ENCODE results near the gene FNDC10. TPM values are rescaled to one million over a fixed set of nuclear protein-coding genes. Genes with fewer than 3 reads are reported as not detected.
"Not testable (repeated sequence)": the region's sequence is repeated elsewhere in the genome, so short reads cannot be mapped to it uniquely, and the experiment has no call there.

Gene FNDC10
- polyA plus RNA-seq (2011; rRNA removed) (1.4 and 2.3 TPM in 2 replicates), polyA minus RNA-seq (2011; rRNA and poly(A)+ RNA removed) (0.55 and 0.70 TPM in 2 replicates)

GRCh38 chr1:1599935-1600860 is at the start of gene FNDC10:
Gene FNDC10, minus strand, starts transcription at chr1:1600135. Its CDS starts 120 bp downstream, at chr1:1600015.
- POLR2A ChIA-PET = no interaction called here
- no peak for TF ChIP-seq CTCF (IDR thresholded peaks at IDR 0.05; ENCODE audit: low read depth, low read length)
- DNase-seq (ENCODE audit: low read depth, low spot score) = no peak
- Histone ChIP-seq H3K4me3 (ENCODE audit: low read depth, low read length) (peak within 1 kb of the TSS; percentile 55), H3K27me3 (ENCODE audit: control insufficient read depth, insufficient read depth, low read length) (peaks cover 24% of the 10 kb centered on the region), H3K27ac (ENCODE audit: low read depth, low read length) (no peak within 1 kb of the TSS), H3K9me3 (ENCODE audit: control insufficient read depth, insufficient read depth, low read length) (no peaks in the 10 kb centered on the region; the same call in 1 of the 2 replicates)
- CTCF ChIA-PET = no interaction called here

DNA sequence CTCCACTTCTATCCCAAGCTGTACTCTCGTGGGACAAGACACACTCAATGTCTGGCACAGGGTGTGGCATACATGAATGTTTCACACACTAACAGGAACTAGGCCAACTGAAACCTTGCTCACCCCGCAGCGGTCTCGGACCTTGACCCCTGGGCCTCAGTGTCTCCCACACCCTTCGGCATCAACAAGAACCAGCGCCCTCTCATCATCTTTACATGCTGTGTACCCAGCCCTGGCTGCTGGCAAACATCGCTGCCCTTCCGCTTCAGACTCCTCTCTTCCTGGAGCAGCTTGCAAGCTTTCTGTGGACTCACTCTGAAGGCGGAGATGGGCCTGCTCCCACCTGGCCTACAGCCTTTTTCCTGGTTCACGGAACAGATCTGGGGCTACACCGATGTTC is 48.3 kb upstream of the FNDC10 start:
- H3K27ac ChIP-seq (ENCODE audit: low read depth, low read length); CTCF ChIA-PET; H3K4me3 ChIP-seq (ENCODE audit: low read depth, low read length); DNase-seq (ENCODE audit: low read depth, low spot score); H3K27me3 ChIP-seq (ENCODE audit: control insufficient read depth, insufficient read depth, low read length); H3K9me3 ChIP-seq (ENCODE audit: control insufficient read depth, insufficient read depth, low read length); POLR2A ChIA-PET: not testable (repeated sequence)

DNA sequence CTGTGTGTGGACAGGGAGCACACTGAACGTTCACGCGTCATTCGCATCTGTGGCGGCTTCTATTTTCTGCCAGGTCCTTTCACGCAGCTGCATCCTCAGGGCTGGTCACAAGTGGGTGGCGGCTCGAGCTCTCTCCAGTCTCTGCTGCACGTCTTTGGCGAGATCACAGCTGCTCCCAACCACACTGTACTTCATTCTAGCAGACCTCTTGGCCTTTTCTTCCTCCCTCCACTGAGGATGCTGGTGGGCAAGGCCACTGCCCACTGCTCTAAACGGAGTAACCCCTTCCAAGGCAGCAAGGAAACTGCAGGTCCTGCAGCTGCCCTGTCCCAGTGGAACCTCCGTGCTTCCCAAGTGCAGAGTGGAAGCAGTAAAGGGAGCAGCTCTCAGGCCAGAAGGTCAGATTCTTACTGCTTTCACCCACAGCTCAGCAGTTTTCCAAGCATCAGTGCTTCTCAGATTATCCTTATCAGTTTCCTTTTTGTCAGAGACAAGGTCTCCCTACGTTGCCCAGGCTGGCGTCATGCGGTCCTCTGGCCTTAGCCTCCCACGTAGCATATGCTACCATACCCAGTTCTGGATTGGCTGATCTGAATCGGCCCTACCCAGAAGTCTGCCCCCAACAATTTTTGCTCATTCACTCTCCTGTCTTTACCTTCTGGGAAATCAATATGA is 47.8 kb upstream of the FNDC10 start:
- H3K27me3 ChIP-seq (ENCODE audit: control insufficient read depth, insufficient read depth, low read length); POLR2A ChIA-PET; CTCF ChIA-PET; H3K4me3 ChIP-seq (ENCODE audit: low read depth, low read length); H3K27ac ChIP-seq (ENCODE audit: low read depth, low read length); H3K9me3 ChIP-seq (ENCODE audit: control insufficient read depth, insufficient read depth, low read length); DNase-seq (ENCODE audit: low read depth, low spot score): not testable (repeated sequence)

GRCh38 chr1:1646326-1646725 is 46.4 kb upstream of the FNDC10 start:
- H3K9me3 ChIP-seq (ENCODE audit: control insufficient read depth, insufficient read depth, low read length); H3K4me3 ChIP-seq (ENCODE audit: low read depth, low read length); H3K27me3 ChIP-seq (ENCODE audit: control insufficient read depth, insufficient read depth, low read length); POLR2A ChIA-PET; DNase-seq (ENCODE audit: low read depth, low spot score); CTCF ChIA-PET; H3K27ac ChIP-seq (ENCODE audit: low read depth, low read length): not testable (repeated sequence)

GRCh38 chr1:1640711-1641461 is 41.0 kb upstream of the FNDC10 start:
- CTCF ChIA-PET, POLR2A ChIA-PET: not testable (repeated sequence)

DNA sequence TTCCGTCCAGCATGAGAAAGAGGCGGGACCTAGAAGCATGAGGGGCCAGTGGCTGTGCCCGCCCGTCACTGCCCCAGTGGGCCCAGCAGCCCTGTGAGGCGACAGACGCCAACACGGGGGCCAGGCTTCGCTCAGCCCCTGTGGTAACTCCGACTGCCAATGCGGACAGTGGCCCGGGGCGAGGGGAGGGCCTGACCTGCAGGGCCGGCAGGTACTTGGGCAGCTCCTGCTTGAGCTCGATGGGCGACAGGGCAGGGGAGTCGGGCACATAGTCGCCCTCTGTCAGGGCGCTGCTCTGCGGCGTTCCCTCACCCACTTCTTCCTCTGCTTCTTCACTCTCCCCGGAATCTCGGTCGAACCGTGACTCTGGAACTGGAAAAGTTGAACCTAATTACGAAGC is 40.1 kb upstream of the FNDC10 start:
- CTCF ChIA-PET; H3K4me3 ChIP-seq (ENCODE audit: low read depth, low read length); DNase-seq (ENCODE audit: low read depth, low spot score); POLR2A ChIA-PET; H3K27ac ChIP-seq (ENCODE audit: low read depth, low read length); H3K9me3 ChIP-seq (ENCODE audit: control insufficient read depth, insufficient read depth, low read length); H3K27me3 ChIP-seq (ENCODE audit: control insufficient read depth, insufficient read depth, low read length): not testable (repeated sequence)

More at GRCh38 chr1:1640711-1641461, 41.0 kb upstream of the FNDC10 start:
- H3K27me3 ChIP-seq (ENCODE audit: control insufficient read depth, insufficient read depth, low read length); H3K27ac ChIP-seq (ENCODE audit: low read depth, low read length); H3K9me3 ChIP-seq (ENCODE audit: control insufficient read depth, insufficient read depth, low read length); H3K4me3 ChIP-seq (ENCODE audit: low read depth, low read length); DNase-seq (ENCODE audit: low read depth, low spot score): not testable (repeated sequence)

GRCh38 chr1:1639368-1639767 is 39.4 kb upstream of the FNDC10 start:
- H3K9me3 ChIP-seq (ENCODE audit: control insufficient read depth, insufficient read depth, low read length); H3K27ac ChIP-seq (ENCODE audit: low read depth, low read length); POLR2A ChIA-PET; CTCF ChIA-PET; H3K27me3 ChIP-seq (ENCODE audit: control insufficient read depth, insufficient read depth, low read length); DNase-seq (ENCODE audit: low read depth, low spot score); H3K4me3 ChIP-seq (ENCODE audit: low read depth, low read length): not testable (repeated sequence)

- CTCF ChIA-PET; DNase-seq (ENCODE audit: low read depth, low spot score); H3K27me3 ChIP-seq (ENCODE audit: control insufficient read depth, insufficient read depth, low read length); H3K4me3 ChIP-seq (ENCODE audit: low read depth, low read length); H3K9me3 ChIP-seq (ENCODE audit: control insufficient read depth, insufficient read depth, low read length); POLR2A ChIA-PET; H3K27ac ChIP-seq (ENCODE audit: low read depth, low read length): not testable (repeated sequence)
Observed at GRCh38 chr1:1638528-1638927, 38.6 kb upstream of the FNDC10 start.

GRCh38 chr1:1637479-1637875 is 37.5 kb upstream of the FNDC10 start:
- POLR2A ChIA-PET; DNase-seq (ENCODE audit: low read depth, low spot score): not testable (repeated sequence)

GRCh38 chr1:1636621-1637478 is 36.9 kb upstream of the FNDC10 start:
- H3K27me3 ChIP-seq (ENCODE audit: control insufficient read depth, insufficient read depth, low read length); H3K27ac ChIP-seq (ENCODE audit: low read depth, low read length); H3K9me3 ChIP-seq (ENCODE audit: control insufficient read depth, insufficient read depth, low read length); CTCF ChIA-PET; POLR2A ChIA-PET; DNase-seq (ENCODE audit: low read depth, low spot score); H3K4me3 ChIP-seq (ENCODE audit: low read depth, low read length): not testable (repeated sequence)

More at GRCh38 chr1:1637479-1637875, 37.5 kb upstream of the FNDC10 start:
- H3K27me3 ChIP-seq (ENCODE audit: control insufficient read depth, insufficient read depth, low read length); H3K27ac ChIP-seq (ENCODE audit: low read depth, low read length); H3K9me3 ChIP-seq (ENCODE audit: control insufficient read depth, insufficient read depth, low read length); H3K4me3 ChIP-seq (ENCODE audit: low read depth, low read length); CTCF ChIA-PET: not testable (repeated sequence)
